GM20000 (cell line): ENCODE data around the gene LRP10.

ENCODE experiments used
- DNase-seq: peaks from one replicate; pipeline ENCODE4 v3.0.0; 2012; ENCODE audit warnings: low spot score
- CTCF ChIP-seq: IDR thresholded peaks from 2 replicates; pipeline ENCODE4 v1.5.1; 2012; ENCODE audit warnings: mild to moderate bottlenecking, control low read depth; ENCODE audit errors: extremely low read depth, missing control alignments

LRP10 gene

GRCh38 chr14:22841311-22841710 is 30.2 kb upstream of the LRP10 start:
- no peak for DNase-seq
- no peak for TF ChIP-seq CTCF

GRCh38 chr14:22841769-22842168 is 29.8 kb upstream of the LRP10 start:
- no peak for TF ChIP-seq CTCF
- DNase-seq, result no peak

- no peak for TF ChIP-seq CTCF
- DNase-seq, result no peak
Observed at GRCh38 chr14:22842211-22843122, 29.1 kb upstream of the LRP10 start.

GRCh38 chr14:22843123-22843925 is 28.2 kb upstream of the LRP10 start:
- TF ChIP-seq CTCF, result no peak
- DNase-seq, result no peak

GRCh38 chr14:22844221-22845102 is 27.1 kb upstream of the LRP10 start:
- peak; percentile 24 for DNase-seq
- no peak for TF ChIP-seq CTCF

- no peak for DNase-seq
- TF ChIP-seq CTCF, result no peak
Observed at GRCh38 chr14:22845103-22845394, 26.5 kb upstream of the LRP10 start.
